HepG2 (cell line): Measurements from ENCODE around the gene VEGFB. TPM values are rescaled to one million over a fixed set of nuclear protein-coding genes. Genes with fewer than 3 reads are reported as not detected.

Source experiments
- ATAC-seq: fragments of 200-7000 bp; cut with Tn5 transposase; 3 replicates; pipeline ENCODE4 v1.9.1; 2020; ENCODE audit warnings: mild to moderate bottlenecking, moderate library complexity
- BruUV-seq: library from RNA; stranded (reverse); fragments of 400-500 nt; replicated peaks from 2 replicates; lab custom pipeline; 2021; lab: Mats Ljungman, UMichigan
- CTCF ChIA-PET: fragments of 300-600 bp; formaldehyde crosslinking; extraction: SDS; loops from one replicate; lab custom pipeline; 2021; ENCODE audit warnings: low total read pairs, inconsistent platforms, low intra/inter-chr PET ratio; lab: Yijun Ruan, JAX
- POLR2A ChIA-PET: fragments of 350-600 bp; sonication (Branson Sonifier 250); formaldehyde crosslinking; loops from one replicate; lab custom pipeline; 2020; ENCODE audit warnings: antibody characterized with exemption, inconsistent platforms; lab: Yijun Ruan, JAX
- DNase-seq: peaks from one replicate; pipeline ENCODE4 v3.0.0-alpha.2; 2015; ENCODE audit warnings: low spot score
- FAIRE-seq: peaks from 3 replicates; lab custom pipeline; 2011; peaks lifted over from hg19 to GRCh38; lab: Jason Lieb, UNC
- H2AFZ ChIP-seq: one replicate; pipeline ENCODE4 v1.6.1; 2011; ENCODE audit warnings: low read length, inconsistent platforms
- H3K27ac ChIP-seq: fragments of 300-600 bp; 3 replicates; pipeline ENCODE4 v1.8.0; 2011; ENCODE audit warnings: mixed run types, mild to moderate bottlenecking, mixed read lengths, low read length, inconsistent platforms; ENCODE audit not compliant: insufficient read depth; ENCODE audit errors: extremely low read length
- H3K27me3 ChIP-seq, 2 experiments: fragments of 200-600 bp in 1 of 2; 2 replicates in 1 of 2; 3 replicates in 1 of 2; pipeline versions ENCODE4 v1.6.0 to v1.8.0; 2011; ENCODE audit warnings: low read length in 2 of 2, mild to moderate bottlenecking in 2 of 2, moderate library complexity in 2 of 2, inconsistent platforms in 1 of 2; ENCODE audit not compliant: insufficient read depth in 2 of 2, control insufficient read depth in 1 of 2
- H3K36me3 ChIP-seq, 2 experiments: fragments of 200-600 bp in 1 of 2; replicated peaks in 1 of 2; 2 replicates in 1 of 2; 3 replicates in 1 of 2; pipeline versions ENCODE4 v1.5.1 to v1.8.0; 2011; ENCODE audit warnings: low read length in 2 of 2, inconsistent platforms in 1 of 2; ENCODE audit not compliant: insufficient read depth in 2 of 2, control insufficient read depth in 1 of 2
- H3K4me1 ChIP-seq: 2 replicates; pipeline ENCODE4 v1.5.1; 2012; ENCODE audit warnings: low read length, inconsistent platforms; ENCODE audit not compliant: insufficient read depth
- H3K4me2 ChIP-seq: 2 replicates; pipeline ENCODE4 v1.6.0; 2011; ENCODE audit warnings: low read depth, low read length, inconsistent platforms
- H3K4me3 ChIP-seq, 3 experiments: fragments of 200-600 bp in 1 of 3; sonication (generic), shearing (Covaris generic) in 1 of 3; replicated peaks in 1 of 3; 2 replicates each; pipeline ENCODE4 v1.5.1; 2011 to 2016; ENCODE audit warnings: low read length in 3 of 3, inconsistent platforms in 2 of 3, low read depth in 2 of 3, mild to moderate bottlenecking in 2 of 3, control low read depth in 1 of 3, mixed read lengths in 1 of 3; ENCODE audit not compliant: insufficient read depth in 1 of 3
- H3K79me2 ChIP-seq: one replicate; pipeline ENCODE4 v1.6.1; 2011; ENCODE audit warnings: low read length, inconsistent platforms; ENCODE audit not compliant: insufficient read depth
- H3K9ac ChIP-seq: 2 replicates; pipeline ENCODE4 v1.6.0; 2011; ENCODE audit warnings: mild to moderate bottlenecking, low read depth, low read length, inconsistent platforms; ENCODE audit not compliant: insufficient read depth
- H3K9me3 ChIP-seq: 2 replicates; pipeline ENCODE4 v1.5.1; 2012; ENCODE audit warnings: mild to moderate bottlenecking, low read length
- H4K20me1 ChIP-seq: 2 replicates; pipeline ENCODE4 v1.6.0; 2011; ENCODE audit warnings: inconsistent platforms, mild to moderate bottlenecking, low read length, moderate library complexity; ENCODE audit not compliant: insufficient read depth
- CCDC6 ChIP-seq: sonication (generic); formaldehyde crosslinking; IDR thresholded peaks from 2 replicates; pipeline ENCODE4 v1.8.1; 2022; ENCODE audit warnings: mild to moderate bottlenecking, missing genetic modification reagents, moderate library complexity
- HNRNPH1 ChIP-seq: fragments of 200-400 bp; formaldehyde crosslinking; optimal IDR thresholded peaks from 2 replicates; pipeline ENCODE3; 2017; ENCODE audit warnings: mild to moderate bottlenecking, low read depth, low read length
- ZNF841 ChIP-seq: sonication (generic); formaldehyde crosslinking; IDR thresholded peaks from 2 replicates; pipeline ENCODE4 v1.8.1; 2023; ENCODE audit warnings: missing genetic modification reagents, borderline replicate concordance
- WGBS: methylation state at CpG from one replicate; pipeline ENCODE4 v1.1.6; 2017; ENCODE audit warnings: low lambda C conversion rate; 5-methylcytosine and 5-hydroxymethylcytosine counted together
- in situ Hi-C: cut with HindIII; loops from 2 replicates; pipeline ENCODE4 v1.10.0; 2017; ENCODE audit warnings: low pct_unique_long_range_greater_than_20kb; ENCODE audit not compliant: extremely low pct_ligation_motif_present
- intact Hi-C: fragments of 100-400 bp; cut with micrococcal nuclease; formaldehyde crosslinking; loops from one replicate; pipeline ENCODE4 v1.10.0; 2022; ENCODE audit not compliant: unreplicated experiment
- polyA plus RNA-seq, 8 experiments: library from polyadenylated mRNA; depleted of rRNA in 3 of 8; stranded (reverse) in 7 of 8; unstranded in 1 of 8; fragments of >200 nt; fragmentation: Illumina TruSeq in 4 of 8; extraction: Trizol in 4 of 8; gene quantifications; 2 replicates each; pipeline versions ENCODE4 v1.2.1 to v1.2.3, GENCODE V29; 2011 to 2016; ENCODE audit warnings: low read depth in 4 of 8, missing spikeins in 1 of 8, mixed read lengths in 1 of 8; ENCODE audit not compliant: insufficient read depth in 1 of 8
- total RNA-seq, 5 experiments: library from RNA; depleted of rRNA; stranded (reverse); fragments of >200 nt; fragmentation: Illumina TruSeq; extraction: Trizol; gene quantifications; 2 replicates each; pipeline ENCODE4 v1.2.3, GENCODE V29; 2016; ENCODE audit warnings: low read depth in 1 of 5
- TF ChIP-seq, protein P1 (sequence below), 2 experiments: IDR thresholded peaks; 2 replicates each; pipeline ENCODE4 v1.6.1; 2011 to 2012; ENCODE audit warnings: low read length in 2 of 2, borderline replicate concordance in 1 of 2, low read depth in 1 of 2, mild to moderate bottlenecking in 1 of 2, moderate library complexity in 1 of 2

VEGFB gene
- total and polyA plus RNA-seq, 2 of the 13 experiments (the other 11 are each of a cell fraction or from before 2014, with no cell fraction given): 9.0 to 11.3 TPM

DNA sequence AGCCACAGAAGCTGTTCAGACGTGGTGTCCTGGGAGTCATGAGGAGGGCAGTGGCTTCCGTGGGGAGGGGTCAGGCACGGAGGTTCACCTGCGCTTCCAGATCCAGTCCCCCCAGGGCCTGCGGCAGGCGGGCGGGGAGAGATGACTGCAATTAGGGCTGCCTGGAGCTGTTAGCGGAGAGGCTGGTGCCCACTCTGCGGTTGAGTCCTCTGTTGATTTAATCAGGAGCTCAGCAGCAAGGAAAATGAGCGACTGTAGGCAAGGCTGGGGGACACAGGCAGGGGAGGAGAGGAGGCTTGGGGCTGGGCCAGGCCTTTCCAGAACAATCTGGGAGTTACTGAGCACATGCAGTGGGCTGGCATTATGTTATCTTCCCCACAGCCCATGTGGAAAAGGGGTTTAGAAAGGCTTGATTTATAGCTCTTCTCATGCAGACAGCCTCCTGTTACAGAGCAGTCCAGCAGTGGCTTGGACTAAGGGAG lies 30.0 kb downstream of the VEGFB start (continued):
- TF ChIP-seq, protein P1, sequence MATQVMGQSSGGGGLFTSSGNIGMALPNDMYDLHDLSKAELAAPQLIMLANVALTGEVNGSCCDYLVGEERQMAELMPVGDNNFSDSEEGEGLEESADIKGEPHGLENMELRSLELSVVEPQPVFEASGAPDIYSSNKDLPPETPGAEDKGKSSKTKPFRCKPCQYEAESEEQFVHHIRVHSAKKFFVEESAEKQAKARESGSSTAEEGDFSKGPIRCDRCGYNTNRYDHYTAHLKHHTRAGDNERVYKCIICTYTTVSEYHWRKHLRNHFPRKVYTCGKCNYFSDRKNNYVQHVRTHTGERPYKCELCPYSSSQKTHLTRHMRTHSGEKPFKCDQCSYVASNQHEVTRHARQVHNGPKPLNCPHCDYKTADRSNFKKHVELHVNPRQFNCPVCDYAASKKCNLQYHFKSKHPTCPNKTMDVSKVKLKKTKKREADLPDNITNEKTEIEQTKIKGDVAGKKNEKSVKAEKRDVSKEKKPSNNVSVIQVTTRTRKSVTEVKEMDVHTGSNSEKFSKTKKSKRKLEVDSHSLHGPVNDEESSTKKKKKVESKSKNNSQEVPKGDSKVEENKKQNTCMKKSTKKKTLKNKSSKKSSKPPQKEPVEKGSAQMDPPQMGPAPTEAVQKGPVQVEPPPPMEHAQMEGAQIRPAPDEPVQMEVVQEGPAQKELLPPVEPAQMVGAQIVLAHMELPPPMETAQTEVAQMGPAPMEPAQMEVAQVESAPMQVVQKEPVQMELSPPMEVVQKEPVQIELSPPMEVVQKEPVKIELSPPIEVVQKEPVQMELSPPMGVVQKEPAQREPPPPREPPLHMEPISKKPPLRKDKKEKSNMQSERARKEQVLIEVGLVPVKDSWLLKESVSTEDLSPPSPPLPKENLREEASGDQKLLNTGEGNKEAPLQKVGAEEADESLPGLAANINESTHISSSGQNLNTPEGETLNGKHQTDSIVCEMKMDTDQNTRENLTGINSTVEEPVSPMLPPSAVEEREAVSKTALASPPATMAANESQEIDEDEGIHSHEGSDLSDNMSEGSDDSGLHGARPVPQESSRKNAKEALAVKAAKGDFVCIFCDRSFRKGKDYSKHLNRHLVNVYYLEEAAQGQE (IDR thresholded peaks at IDR 0.05; ENCODE audit: borderline replicate concordance in 1 of 2, low read depth in 1 of 2, low read length in 2 of 2): no peak
- TF ChIP-seq ZNF841 (CRISPR knock-in tag): no peak

DNA sequence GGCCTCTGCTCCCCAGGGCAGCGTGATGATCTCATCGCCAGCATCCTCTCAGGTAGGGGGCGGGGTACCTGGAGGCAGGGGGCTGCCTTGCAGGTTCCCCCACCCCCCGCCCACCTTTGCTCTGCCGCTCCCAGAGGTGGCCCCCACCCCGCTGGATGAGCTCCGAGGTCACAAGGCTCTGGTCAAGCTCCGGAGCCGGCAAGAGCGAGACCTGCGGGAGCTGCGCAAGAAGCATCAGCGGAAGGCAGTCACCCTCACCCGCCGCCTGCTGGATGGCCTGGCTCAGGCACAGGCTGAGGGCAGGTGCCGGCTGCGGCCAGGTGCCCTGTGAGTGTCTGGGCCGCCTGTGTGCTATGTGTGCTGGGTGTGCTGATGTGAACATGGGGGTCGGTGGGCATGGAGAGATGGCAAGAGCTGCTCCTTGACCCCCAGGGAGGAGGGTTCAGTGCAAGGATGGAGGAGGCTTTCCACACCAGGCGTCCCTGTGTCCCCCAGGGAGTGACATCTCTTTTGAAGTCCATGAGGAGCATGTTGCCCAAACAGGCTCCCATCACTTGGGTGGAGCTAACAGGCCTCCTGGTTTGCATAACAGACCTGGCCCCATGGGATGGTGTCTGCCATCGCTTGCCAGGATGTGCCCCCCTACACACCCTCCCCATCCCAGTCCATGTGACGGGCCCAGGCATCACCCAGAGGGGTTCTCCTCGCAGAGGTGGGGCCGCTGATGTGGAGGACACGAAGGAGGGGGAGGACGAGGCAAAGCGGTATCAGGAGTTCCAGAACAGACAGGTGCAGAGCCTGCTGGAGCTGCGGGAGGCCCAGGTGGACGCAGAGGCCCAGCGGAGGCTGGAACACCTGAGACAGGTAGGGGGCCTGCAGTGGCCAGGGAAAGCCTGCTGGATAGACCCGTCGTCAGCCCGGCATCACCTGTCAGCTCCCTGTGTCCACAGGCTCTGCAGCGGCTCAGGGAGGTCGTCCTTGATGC lies 31.1 kb downstream of the VEGFB start:
- ChIA-PET CTCF (no interaction called here), POLR2A (interaction anchor here (1.4 kb wide), 1 partner anchor 13 kb away, joined by 7 read pairs; no protein-coding TSS in a partner anchor)
- DNase-seq: no peak
- H2AFZ ChIP-seq: no peak overlapping the region
- no peaks in the 10 kb centered on the region for H4K20me1 ChIP-seq
- peaks cover 4% of the 10 kb centered on the region for H3K79me2 ChIP-seq
- H3K4me2 ChIP-seq: no peak overlapping the region
- H3K9ac ChIP-seq: no peak overlapping the region
- H3K36me3 ChIP-seq: peaks cover 1 to 15% of the 10 kb centered on the region in 2 experiments; a peak in 4 of 5 replicates
- no TSS peak for BruUV-seq
- no peaks in the 10 kb centered on the region for H3K9me3 ChIP-seq
- no peak overlapping the region for H3K4me3 ChIP-seq
- TF ChIP-seq HNRNPH1 (no peak), CCDC6 (no peak)
- H3K27me3 ChIP-seq: no peaks in the 10 kb centered on the region
- no peak for ATAC-seq
- in situ Hi-C loops (no loop called here), intact Hi-C loops (no loop called here)
- no peak for FAIRE-seq
- H3K4me1 ChIP-seq: peaks cover 15% of the 10 kb centered on the region
- WGBS: 95% methylated on average over 22 of the region's 35 CpGs
- no peak overlapping the region for H3K27ac ChIP-seq
